H1 (cell line): ENCODE results near the gene MAGEA9.

Experiments
- CTCF ChIP-seq, 3 experiments: IDR thresholded peaks; 1 replicate in 2 of 3; 2 replicates in 1 of 3; pipeline versions ENCODE4 v1.5.1 to v1.6.1; 2011; ENCODE audit warnings: low read length in 3 of 3, mild to moderate bottlenecking in 3 of 3, inconsistent platforms in 2 of 3, low read depth in 1 of 3, moderate library complexity in 1 of 3; ENCODE audit not compliant: insufficient read depth in 1 of 3; ENCODE audit errors: control extremely low read depth in 1 of 3
- E2F6 ChIP-seq: IDR thresholded peaks from 2 replicates; pipeline ENCODE4 v1.6.1; 2012; ENCODE audit warnings: inconsistent platforms
- EZH2 ChIP-seq: fragments of 200-600 bp; sonication (generic); IDR thresholded peaks from 2 replicates; pipeline ENCODE4 v1.7.1; 2012; ENCODE audit warnings: low read depth, mild to moderate bottlenecking, moderate library complexity, low read length, inconsistent platforms; ENCODE audit not compliant: severe bottlenecking
- KDM5A ChIP-seq: fragments of 200-600 bp; IDR thresholded peaks from 2 replicates; pipeline ENCODE4 v1.7.1; 2012; ENCODE audit warnings: mild to moderate bottlenecking, low read length, inconsistent platforms, mixed read lengths
- MAFK ChIP-seq: IDR thresholded peaks from 2 replicates; pipeline ENCODE4 v1.6.1; 2012; ENCODE audit warnings: low read depth, mild to moderate bottlenecking, improper control_type of control experiment, low read length
- POLR2A ChIP-seq, 2 experiments: IDR thresholded peaks; 1 replicate in 1 of 2; 2 replicates in 1 of 2; pipeline ENCODE4 v1.6.1; 2011; ENCODE audit warnings: low read depth in 2 of 2, low read length in 2 of 2, mild to moderate bottlenecking in 2 of 2; ENCODE audit errors: control extremely low read depth in 1 of 2
- POLR2AphosphoS5 ChIP-seq: IDR thresholded peaks from 2 replicates; pipeline ENCODE4 v1.6.1; 2011; ENCODE audit warnings: low read depth, low read length
- RAD21 ChIP-seq, 2 experiments: IDR thresholded peaks in 1 of 2; conservative IDR thresholded peaks in 1 of 2; 2 replicates each; pipeline ENCODE4 v1.6.1; 2011; ENCODE audit warnings: low read depth in 2 of 2, low read length in 2 of 2, improper control_type of control experiment in 1 of 2, inconsistent platforms in 1 of 2, mild to moderate bottlenecking in 1 of 2, moderate library complexity in 1 of 2
- USF2 ChIP-seq: IDR thresholded peaks from 2 replicates; pipeline ENCODE4 v1.6.1; 2011; ENCODE audit warnings: low read length, improper control_type of control experiment
- ZNF274 ChIP-seq: IDR thresholded peaks from 2 replicates; pipeline ENCODE4 v1.7.0; 2012; ENCODE audit warnings: low read length, borderline replicate concordance; ENCODE audit errors: extremely low read depth

DNA sequence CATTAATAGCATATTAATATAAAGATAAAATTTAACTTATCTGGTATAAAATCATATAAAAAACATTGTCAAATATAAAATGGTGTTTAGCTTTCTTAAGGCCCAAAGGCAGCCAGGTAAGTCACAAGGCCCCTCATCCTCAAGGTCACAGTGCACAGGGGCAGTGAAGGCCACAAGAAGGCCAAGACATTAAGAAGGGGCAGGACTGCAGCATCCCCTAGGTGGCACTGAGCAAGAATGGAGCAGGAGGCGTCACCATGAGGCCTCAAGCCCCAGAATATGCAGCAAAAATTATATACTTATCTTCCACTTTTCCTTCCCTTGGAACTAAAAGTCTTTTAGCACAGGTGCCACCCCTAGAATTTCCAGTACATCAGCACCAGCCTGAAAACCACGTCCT lies 49.7 kb downstream of the MAGEA9 start:
- TF ChIP-seq CTCF (IDR thresholded peaks at IDR 0.05; ENCODE audit: control extremely low read depth in 1 of 3, insufficient read depth in 1 of 3, low read depth in 1 of 3, low read length in 3 of 3) (peak in 2 of 3 experiments; percentile 15 to 29; a peak in 2 of 4 replicates), POLR2A (IDR thresholded peaks at IDR 0.05; ENCODE audit: control extremely low read depth in 1 of 2, low read depth in 2 of 2, low read length in 2 of 2) (no peak), E2F6 (no peak), ZNF274 (no peak), RAD21 (IDR thresholded peaks at IDR 0.05 in 1 of 2, conservative IDR thresholded peaks at IDR 0.05 in 1 of 2; ENCODE audit: low read depth in 2 of 2, low read length in 2 of 2) (no peak), POLR2AphosphoS5 (no peak), USF2 (no peak), KDM5A (no peak), MAFK (no peak), EZH2 (no peak)
